Smooth muscle cell (in vitro differentiated cells): ENCODE measurements around the gene FOXC1. TPM values are rescaled to one million over a fixed set of nuclear protein-coding genes. Genes with fewer than 3 reads are reported as not detected.
A peak's percentile ranks its signal among the peaks of the same experiment; 100 is the strongest.

Experiments used
- DNase-seq: peaks from one replicate; lab custom pipeline; 2025; ENCODE audit not compliant: unreplicated experiment; lab: John Stamatoyannopoulos, UW
- H2AFZ ChIP-seq: fragments of 200-600 bp; sonication (generic); 2 replicates; pipeline ENCODE4 v1.6.0; 2016; ENCODE audit warnings: antibody characterized with exemption, low read depth, mild to moderate bottlenecking
- H3F3A ChIP-seq: fragments of 200-600 bp; sonication (generic); 2 replicates; pipeline ENCODE4 v1.6.0; 2017; ENCODE audit warnings: antibody characterized with exemption, low read depth
- H3K27ac ChIP-seq: fragments of 200-600 bp; sonication (generic); 2 replicates; pipeline ENCODE4 v1.5.1; 2016; ENCODE audit warnings: low read depth, mild to moderate bottlenecking
- H3K27me3 ChIP-seq: fragments of 200-600 bp; sonication (generic); 2 replicates; pipeline ENCODE4 v1.6.1; 2016; ENCODE audit warnings: low read depth, mild to moderate bottlenecking
- H3K36me3 ChIP-seq: fragments of 200-600 bp; sonication (generic); 2 replicates; pipeline ENCODE4 v1.5.1; 2016; ENCODE audit warnings: low read depth
- H3K4me1 ChIP-seq: fragments of 200-600 bp; sonication (generic); 2 replicates; pipeline ENCODE4 v1.5.1; 2016; ENCODE audit warnings: low read depth
- H3K4me2 ChIP-seq: fragments of 200-600 bp; sonication (generic); 2 replicates; pipeline ENCODE4 v1.6.0; 2016; ENCODE audit warnings: mild to moderate bottlenecking
- H3K4me3 ChIP-seq: fragments of 200-600 bp; sonication (generic); 2 replicates; pipeline ENCODE4 v1.5.1; 2016; ENCODE audit warnings: mild to moderate bottlenecking
- H3K79me2 ChIP-seq: fragments of 200-600 bp; sonication (generic); 2 replicates; pipeline ENCODE4 v1.6.0; 2016; ENCODE audit warnings: low read depth, mild to moderate bottlenecking
- H3K9ac ChIP-seq: fragments of 200-600 bp; sonication (generic); 2 replicates; pipeline ENCODE4 v1.6.0; 2016; ENCODE audit warnings: low read depth
- H3K9me3 ChIP-seq: fragments of 200-600 bp; sonication (generic); replicated peaks from 2 replicates; pipeline ENCODE4 v1.5.1; 2016; ENCODE audit warnings: low read depth
- H4K20me1 ChIP-seq: fragments of 200-600 bp; sonication (generic); 2 replicates; pipeline ENCODE4 v1.6.0; 2016; ENCODE audit warnings: low read depth
- WGBS: methylation state at CpG from one replicate; pipeline ENCODE4 v1.1.7; 2016; ENCODE audit warnings: low lambda C conversion rate; 5-methylcytosine and 5-hydroxymethylcytosine counted together
- polyA plus RNA-seq: library from polyadenylated mRNA; unstranded; fragments of >200 nt; fragmentation: Nextera tagmentation; extraction: Ambion mirVana; gene quantifications from 2 replicates; pipeline ENCODE4 v1.2.1, GENCODE V29; 2016
- total RNA-seq: library from RNA; depleted of rRNA; stranded (reverse); fragments of >200 nt; gene quantifications from 2 replicates; pipeline ENCODE4 v1.2.3, GENCODE V29; 2014
- TF ChIP-seq, protein P1 (sequence below): fragments of 200-600 bp; sonication (generic); IDR thresholded peaks from 2 replicates; pipeline ENCODE4 v1.5.1; 2017; ENCODE audit warnings: borderline replicate concordance, mild to moderate bottlenecking, antibody characterized with exemption; ENCODE audit not compliant: insufficient read depth, poor library complexity, severe bottlenecking

FOXC1 gene
- total and polyA plus RNA-seq, 2 experiments from 2014 or later, result 0.10 to 1.4 TPM

DNA sequence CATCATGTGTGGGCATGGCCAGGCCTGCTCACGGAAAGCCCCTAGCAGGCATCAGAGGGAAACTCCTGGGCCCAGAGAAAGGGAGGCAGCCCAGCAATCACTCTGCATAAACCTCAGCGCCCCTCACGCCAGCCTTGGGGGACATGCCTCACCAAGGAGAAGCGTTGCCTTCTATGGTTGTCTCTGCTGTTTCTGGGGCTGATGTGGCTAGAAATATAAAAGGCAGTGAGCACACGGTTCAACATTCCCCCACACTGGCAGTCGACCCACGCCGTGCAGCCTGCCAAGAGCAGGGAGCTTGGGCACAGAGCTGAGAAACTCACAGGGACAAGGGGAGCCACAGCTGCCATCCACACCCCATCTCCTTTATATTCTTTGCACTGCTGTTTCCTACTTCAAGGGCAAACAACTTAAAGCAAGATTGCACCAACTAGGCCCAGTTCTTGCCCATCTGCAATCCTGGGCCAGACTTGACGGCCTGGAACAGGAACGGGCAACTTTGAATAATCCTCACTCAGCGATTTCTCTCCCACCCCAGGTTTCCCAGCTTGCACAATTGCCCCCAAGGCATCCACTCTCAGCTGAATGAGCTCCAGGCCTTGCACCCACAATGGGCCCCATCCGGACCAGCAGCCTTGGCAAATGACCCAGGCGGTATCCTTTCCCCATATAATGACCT is 35.5 kb upstream of the FOXC1 start:
- Histone ChIP-seq H3K79me2 (no peaks in the 10 kb centered on the region), H3K27ac (no peak overlapping the region), H3K27me3 (no peaks in the 10 kb centered on the region), H3K4me1 (peaks cover 11% of the 10 kb centered on the region), H4K20me1 (no peaks in the 10 kb centered on the region), H3K9ac (no peak overlapping the region), H3K4me2 (peak overlapping the region; percentile 80), H3K36me3 (no peaks in the 10 kb centered on the region), H3K4me3 (no peak overlapping the region), H3K9me3 (no peaks in the 10 kb centered on the region), H3F3A (peaks cover 6% of the 10 kb centered on the region), H2AFZ (no peak overlapping the region)
- 79% methylated on average over 13 of the region's 13 CpGs for WGBS
- TF ChIP-seq, protein P1, sequence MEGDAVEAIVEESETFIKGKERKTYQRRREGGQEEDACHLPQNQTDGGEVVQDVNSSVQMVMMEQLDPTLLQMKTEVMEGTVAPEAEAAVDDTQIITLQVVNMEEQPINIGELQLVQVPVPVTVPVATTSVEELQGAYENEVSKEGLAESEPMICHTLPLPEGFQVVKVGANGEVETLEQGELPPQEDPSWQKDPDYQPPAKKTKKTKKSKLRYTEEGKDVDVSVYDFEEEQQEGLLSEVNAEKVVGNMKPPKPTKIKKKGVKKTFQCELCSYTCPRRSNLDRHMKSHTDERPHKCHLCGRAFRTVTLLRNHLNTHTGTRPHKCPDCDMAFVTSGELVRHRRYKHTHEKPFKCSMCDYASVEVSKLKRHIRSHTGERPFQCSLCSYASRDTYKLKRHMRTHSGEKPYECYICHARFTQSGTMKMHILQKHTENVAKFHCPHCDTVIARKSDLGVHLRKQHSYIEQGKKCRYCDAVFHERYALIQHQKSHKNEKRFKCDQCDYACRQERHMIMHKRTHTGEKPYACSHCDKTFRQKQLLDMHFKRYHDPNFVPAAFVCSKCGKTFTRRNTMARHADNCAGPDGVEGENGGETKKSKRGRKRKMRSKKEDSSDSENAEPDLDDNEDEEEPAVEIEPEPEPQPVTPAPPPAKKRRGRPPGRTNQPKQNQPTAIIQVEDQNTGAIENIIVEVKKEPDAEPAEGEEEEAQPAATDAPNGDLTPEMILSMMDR, result no peak
- DNase-seq, result no peak

DNA sequence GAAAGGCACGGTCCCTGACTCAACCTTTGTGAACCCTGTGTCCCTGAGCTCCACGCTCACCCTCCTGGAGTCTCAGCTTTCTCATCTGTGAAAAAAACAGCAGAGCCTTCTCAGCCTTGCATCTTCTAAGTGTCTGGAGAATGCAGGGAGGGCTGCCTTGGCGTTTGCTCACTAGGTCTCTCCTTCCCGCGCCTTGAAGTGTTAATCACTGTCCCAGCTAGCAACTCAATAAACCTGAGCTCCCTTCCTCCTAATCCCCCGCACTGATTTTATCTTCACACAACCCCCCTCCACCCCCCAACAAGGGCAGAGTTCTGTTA is 34.9 kb upstream of the FOXC1 start:
- TF ChIP-seq, protein P1, result no peak
- Histone ChIP-seq H3K4me2 (peak overlapping the region; percentile 80), H3K4me1 (peaks cover 11% of the 10 kb centered on the region), H3K9ac (no peak overlapping the region), H4K20me1 (no peaks in the 10 kb centered on the region), H3K27me3 (no peaks in the 10 kb centered on the region), H3K9me3 (no peaks in the 10 kb centered on the region), H3K4me3 (no peak overlapping the region), H2AFZ (peak overlapping the region; percentile 62), H3K36me3 (no peaks in the 10 kb centered on the region), H3K27ac (peak overlapping the region; percentile 25), H3K79me2 (no peaks in the 10 kb centered on the region), H3F3A (peaks cover 6% of the 10 kb centered on the region)
- whole genome bisulfite sequencing, result 7% methylated on average over 6 of the region's 6 CpGs
- no peak for DNase-seq

DNA sequence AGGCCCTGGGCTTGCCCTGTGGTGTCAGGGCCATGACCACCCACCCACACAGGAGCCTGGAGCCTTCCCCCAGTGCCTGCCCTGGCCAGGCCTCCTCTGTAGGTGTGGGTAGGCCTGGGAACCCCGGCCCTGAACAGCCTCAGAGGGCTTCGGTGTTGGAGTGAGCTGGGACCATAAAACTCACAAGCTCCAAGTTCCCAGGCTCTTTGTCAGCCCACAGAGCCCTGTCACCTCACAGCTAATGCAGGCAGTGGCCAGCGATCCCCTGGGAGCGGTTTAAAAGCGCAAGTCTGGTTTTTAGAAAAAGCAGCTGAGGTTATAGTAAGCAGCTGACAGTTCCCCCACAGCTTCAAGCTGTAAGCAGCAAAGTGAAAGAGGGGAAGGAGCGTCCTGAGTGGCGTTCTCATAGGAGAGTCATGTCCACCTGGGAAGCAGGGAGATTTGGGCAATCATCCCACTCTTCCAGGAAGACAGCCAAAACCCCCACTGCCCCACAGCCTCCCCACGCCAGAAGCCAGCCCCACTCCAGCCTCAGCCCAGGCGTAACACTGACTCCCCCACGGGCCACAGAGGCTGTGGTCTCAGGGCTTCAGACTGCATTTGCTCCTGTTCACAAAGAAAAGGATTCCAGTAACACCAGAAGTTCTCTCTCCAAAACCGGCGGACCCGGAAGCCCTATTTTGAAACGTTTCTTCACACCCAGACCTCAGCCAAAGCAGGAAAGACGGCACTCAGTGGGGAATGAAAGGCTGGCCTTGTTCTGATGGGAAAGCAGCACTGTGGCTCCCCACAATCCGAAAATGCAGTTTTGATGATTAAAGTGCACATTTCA is 34.3 kb upstream of the FOXC1 start:
- Histone ChIP-seq H3K27me3 (no peaks in the 10 kb centered on the region), H3K9me3 (no peaks in the 10 kb centered on the region), H3F3A (peaks cover 6% of the 10 kb centered on the region), H2AFZ (peak overlapping the region; percentile 62), H3K36me3 (no peaks in the 10 kb centered on the region), H4K20me1 (no peaks in the 10 kb centered on the region), H3K4me3 (peak overlapping the region; percentile 11), H3K27ac (peak overlapping the region; percentile 25), H3K4me1 (peaks cover 11% of the 10 kb centered on the region), H3K4me2 (peak overlapping the region; percentile 80), H3K9ac (no peak overlapping the region), H3K79me2 (no peaks in the 10 kb centered on the region)
- 17% methylated on average over 16 of the region's 16 CpGs for WGBS
- TF ChIP-seq, protein P1, result no peak
- DNase-seq, result no peak
